Dedifferentiated amniotic fluid mesenchymal stem cell (primary cell): ENCODE results near the gene ARFGEF2.
A peak's percentile ranks its signal among the peaks of the same experiment; 100 is the strongest.
"Not testable (repeated sequence)": the region's sequence is repeated elsewhere in the genome, so short reads cannot be mapped to it uniquely, and the experiment has no call there.

ENCODE experiments used
- DNase-seq: peaks from one replicate; pipeline ENCODE4 v3.0.0-alpha.2; 2016; ENCODE audit errors: extremely low spot score

The ARFGEF2 gene

GRCh38 chr20:48928832-48929725 is 7.6 kb downstream of the ARFGEF2 start:
- peak; percentile 72 for DNase-seq

- DNase-seq, result no peak
Measured at GRCh38 chr20:48930035-48930434, 8.5 kb downstream of the ARFGEF2 start.

GRCh38 chr20:48930878-48931277 is 9.4 kb downstream of the ARFGEF2 start:
- no peak for DNase-seq

DNA sequence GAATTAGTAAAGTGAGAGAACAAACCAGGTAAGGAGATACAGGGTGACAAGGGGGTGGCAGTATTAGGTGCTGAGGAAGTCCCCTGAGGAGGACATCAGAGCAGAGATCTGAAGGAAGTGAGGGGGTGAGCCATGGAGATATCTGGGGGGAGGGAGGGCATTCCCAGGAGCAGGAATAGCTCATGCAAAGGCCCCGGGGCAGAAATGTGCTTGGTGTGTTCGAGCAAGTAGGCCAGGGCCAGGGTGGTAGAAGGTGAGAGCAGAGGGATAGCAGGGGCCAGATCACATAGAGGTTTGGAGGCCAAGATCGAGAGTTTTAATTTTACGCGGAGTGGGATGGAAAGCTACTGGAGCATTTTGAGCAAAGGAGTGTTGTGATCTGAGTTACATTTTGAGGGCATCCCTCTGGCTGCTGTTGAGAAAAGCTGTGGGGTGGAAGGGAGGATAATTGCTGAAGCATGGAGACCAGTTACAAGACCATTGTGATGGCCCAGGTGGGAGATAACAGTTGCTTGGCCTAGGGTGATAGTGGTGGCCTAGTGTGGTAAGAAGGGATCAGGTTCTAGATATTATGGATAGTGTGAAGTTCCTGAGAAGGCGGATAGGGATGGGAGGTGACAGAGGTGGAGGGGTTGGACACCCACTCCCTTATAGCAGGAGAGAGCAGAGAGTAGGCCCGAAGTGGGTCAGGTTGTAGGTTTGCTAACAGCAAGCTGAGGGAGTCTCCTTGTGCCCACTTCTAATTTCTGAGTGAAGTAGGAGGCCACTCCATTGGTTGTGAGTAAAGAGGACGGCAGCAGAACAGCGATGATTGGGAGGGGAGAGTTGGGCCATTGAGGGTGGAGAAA is 10.2 kb downstream of the ARFGEF2 start:
- DNase-seq, result no peak

DNA sequence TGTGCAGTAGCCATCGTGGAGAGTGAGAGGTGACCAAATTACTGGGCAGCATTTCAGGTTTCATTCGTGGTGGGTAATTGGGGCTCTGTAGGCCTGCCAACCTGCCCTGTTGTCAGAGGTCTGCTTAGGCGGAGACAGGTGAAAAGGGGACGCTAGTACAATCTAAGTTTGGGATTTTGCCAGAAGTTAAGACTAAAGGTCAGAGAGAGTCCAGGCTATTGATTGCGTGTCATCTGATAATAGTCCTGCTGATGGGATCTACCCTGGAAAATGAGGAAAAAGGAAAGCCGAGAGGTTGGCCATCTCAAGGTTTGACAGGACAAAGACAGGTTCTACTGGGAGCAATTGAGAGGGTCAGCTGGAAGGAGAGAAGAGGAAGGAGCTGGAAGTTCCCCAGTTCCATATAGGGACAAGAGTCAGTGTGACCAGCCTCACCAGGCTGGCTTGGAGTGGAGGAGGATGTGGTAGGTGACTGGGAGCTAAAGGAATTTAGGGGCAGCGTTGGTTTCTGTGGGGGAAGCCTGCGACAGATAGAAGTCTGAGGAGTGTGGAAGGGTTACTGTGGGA is 10.9 kb downstream of the ARFGEF2 start:
- no peak for DNase-seq

- no peak for DNase-seq
Measured at GRCh38 chr20:48933017-48933766, 11.7 kb downstream of the ARFGEF2 start.

DNA sequence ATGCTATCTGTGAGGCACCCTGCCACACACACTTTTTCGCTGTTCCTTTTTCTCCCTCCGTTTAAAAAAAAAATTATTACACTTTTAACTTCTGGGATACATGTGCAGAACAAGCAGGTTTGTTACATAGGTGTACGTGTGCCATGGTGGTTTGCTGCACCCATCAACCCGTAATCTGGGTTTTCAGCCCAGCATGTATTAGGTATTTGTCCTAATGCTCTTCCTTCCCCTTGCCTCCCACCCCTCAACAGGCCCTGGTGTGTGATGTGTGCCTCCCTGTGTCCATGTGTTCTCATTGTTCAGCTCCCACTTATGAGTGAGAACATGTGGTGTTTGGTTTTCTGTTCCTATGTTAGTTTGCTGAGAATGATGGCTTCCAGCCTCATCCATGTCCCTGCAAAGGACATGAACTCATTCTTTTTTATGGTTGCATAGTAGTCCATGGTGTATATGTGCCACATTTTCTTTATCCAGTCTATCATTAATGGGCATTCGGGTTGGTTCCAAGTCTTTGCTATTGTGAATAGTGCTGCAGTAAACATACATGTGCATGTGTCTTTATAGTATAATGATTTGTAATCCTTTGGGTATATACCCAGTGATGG is 12.9 kb downstream of the ARFGEF2 start:
- DNase-seq, result not testable (repeated sequence)

- DNase-seq, result not testable (repeated sequence)
Measured at GRCh38 chr20:48934966-48935365, 13.5 kb downstream of the ARFGEF2 start.

- DNase-seq, result not testable (repeated sequence)
Measured at GRCh38 chr20:48936178-48936577, 14.7 kb downstream of the ARFGEF2 start.

GRCh38 chr20:48937674-48938073 is 16.2 kb downstream of the ARFGEF2 start:
- DNase-seq, result no peak

DNA sequence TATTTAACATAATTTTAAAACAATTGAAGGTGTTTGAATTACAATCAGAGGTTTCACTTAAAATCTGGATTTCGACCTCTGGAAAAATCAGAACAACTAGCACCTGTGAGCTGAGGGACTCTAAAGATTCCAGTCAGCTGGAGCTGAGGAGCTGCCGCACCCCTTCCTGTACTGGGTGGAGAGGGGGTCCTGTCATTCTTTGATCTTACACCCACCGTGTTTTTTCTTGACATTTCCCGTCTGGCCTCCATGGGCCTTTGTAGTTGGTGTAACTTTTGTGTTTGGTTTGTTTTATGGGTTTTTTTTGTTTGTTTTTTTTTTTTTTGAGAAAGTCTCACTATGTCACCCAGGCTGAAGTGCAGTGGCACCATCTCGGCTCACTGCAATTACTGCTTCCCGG is 17.2 kb downstream of the ARFGEF2 start:
- DNase-seq, result no peak

DNA sequence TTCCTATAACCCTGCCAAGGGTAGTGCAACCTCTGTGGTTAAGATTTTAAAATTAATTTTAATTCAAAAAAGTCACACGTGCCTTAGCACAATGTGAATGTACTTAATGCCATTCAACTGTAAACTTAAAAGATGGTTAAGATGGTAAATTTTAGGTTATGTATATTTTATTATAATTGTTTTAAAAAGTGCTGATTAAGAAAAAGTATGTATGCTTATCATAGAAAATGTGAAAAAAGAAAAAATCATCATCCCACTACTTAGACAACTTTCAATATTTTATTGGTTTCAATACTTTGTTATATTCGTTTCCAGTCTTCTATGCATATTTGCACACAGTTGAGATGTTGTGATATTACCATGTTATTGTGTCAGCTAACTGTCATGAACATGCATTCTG is 18.7 kb downstream of the ARFGEF2 start:
- no peak for DNase-seq

DNA sequence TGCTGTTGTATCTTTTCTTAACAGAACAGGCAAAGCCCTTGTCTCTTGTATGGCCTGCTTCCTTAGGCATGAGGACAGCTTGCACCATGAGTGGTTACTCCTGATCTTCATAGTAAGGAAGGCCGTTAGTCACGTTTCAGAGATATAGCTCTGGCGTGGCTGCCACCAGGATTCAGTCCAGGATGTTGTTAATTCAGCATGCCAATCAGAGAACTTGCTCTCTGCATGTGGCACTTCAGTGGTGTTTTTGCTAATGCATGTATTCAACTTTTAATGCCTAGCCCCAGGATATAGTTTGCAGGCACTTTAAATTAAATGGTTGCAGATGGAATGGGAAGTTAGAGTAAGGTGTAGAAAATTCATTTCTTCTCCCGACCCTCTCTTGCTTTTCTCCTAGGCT is 20.0 kb downstream of the ARFGEF2 start:
- no peak for DNase-seq

DNA sequence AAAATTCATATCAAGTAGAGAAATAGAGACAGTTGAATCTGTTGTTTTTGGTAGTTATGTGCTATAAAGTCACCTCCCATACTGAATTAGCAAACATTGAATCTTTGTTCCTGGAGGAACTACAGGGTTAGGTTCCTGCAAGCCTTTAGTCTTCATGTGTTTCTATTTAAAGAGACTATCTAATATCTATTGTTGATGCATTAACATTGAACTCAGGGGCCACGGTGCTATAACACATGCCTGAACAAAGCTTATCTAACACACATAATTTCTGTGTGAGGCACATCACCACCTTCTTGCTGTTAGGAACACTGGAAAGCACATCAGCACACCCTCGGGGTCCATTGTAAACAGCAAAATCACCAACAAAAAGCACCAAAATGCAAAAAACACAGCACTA is 21.2 kb downstream of the ARFGEF2 start:
- no peak for DNase-seq

GRCh38 chr20:48944663-48945297 is 23.3 kb downstream of the ARFGEF2 start:
- no peak for DNase-seq

GRCh38 chr20:48945840-48946514 is 24.5 kb downstream of the ARFGEF2 start:
- no peak for DNase-seq

- no peak for DNase-seq
Measured at GRCh38 chr20:48948612-48949011, 27.1 kb downstream of the ARFGEF2 start.

DNA sequence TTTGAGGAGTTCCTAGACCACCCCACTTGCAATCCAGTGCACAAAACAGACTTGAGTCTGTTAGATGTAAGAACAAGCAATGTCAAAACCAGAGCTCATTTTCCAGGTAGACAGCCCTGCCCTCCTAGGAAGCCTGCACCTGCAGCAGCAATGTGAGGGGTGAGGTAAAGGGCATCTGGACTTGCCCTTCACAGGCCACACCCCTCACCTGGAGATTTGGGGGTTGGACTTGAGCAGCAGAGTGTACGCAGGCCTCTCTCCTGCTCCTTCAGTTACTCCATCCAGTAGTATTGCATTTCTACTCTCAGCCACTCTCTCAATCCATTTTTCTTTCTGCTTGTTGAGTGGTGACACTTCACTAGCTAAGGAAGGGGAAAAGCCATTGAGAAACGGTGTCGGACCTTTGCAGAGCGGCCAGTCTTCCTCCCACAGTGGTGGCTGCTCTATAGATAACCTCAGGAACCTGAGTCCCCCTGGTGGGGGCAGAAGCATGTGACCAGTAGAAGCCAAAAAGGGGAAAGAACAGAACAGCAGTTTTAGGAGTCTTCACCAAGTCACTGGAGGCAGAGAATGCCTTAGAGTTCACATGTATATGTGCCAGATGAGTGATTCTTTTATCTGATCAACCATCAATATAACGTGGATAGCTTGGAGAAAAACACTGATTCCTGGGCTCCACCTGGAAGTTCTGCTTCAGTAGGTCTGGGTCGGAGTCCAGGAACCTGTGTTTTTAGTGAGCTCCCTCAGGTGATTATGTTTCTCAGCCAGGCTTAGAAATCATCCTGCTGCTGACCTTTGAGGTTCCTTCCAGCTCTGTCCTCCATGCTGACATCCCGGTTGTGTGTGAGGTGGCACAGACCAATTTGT is 28.0 kb downstream of the ARFGEF2 start:
- DNase-seq, result no peak

GRCh38 chr20:48951041-48951440 is 29.5 kb downstream of the ARFGEF2 start:
- DNase-seq, result no peak
